H1 (cell line): ENCODE results near the gene TCF7L1. TPM values are rescaled to one million over a fixed set of nuclear protein-coding genes. Genes with fewer than 3 reads are reported as not detected.

Experiments
- BCL11A ChIP-seq, 2 experiments: IDR thresholded peaks; one replicate each; pipeline ENCODE4 v1.6.1; 2011; ENCODE audit warnings: low read depth in 2 of 2, low read length in 2 of 2, mild to moderate bottlenecking in 2 of 2
- CHD1 ChIP-seq: IDR thresholded peaks from 2 replicates; pipeline ENCODE4 v1.6.1; 2012; ENCODE audit warnings: low read depth, low read length, improper control_type of control experiment
- EZH2 ChIP-seq: fragments of 200-600 bp; sonication (generic); IDR thresholded peaks from 2 replicates; pipeline ENCODE4 v1.7.1; 2012; ENCODE audit warnings: low read depth, mild to moderate bottlenecking, moderate library complexity, low read length, inconsistent platforms; ENCODE audit not compliant: severe bottlenecking
- GTF2F1 ChIP-seq: IDR thresholded peaks from 2 replicates; pipeline ENCODE4 v1.6.1; 2012; ENCODE audit warnings: low read depth, low read length, improper control_type of control experiment, borderline replicate concordance
- HDAC6 ChIP-seq: IDR thresholded peaks from one replicate; pipeline ENCODE4 v1.7.1; 2012; ENCODE audit warnings: low read depth, mild to moderate bottlenecking, inconsistent platforms, low read length, moderate library complexity
- POLR2AphosphoS5 ChIP-seq: IDR thresholded peaks from 2 replicates; pipeline ENCODE4 v1.6.1; 2011; ENCODE audit warnings: low read depth, low read length
- SIN3A ChIP-seq, 2 experiments: IDR thresholded peaks in 1 of 2; conservative IDR thresholded peaks in 1 of 2; 2 replicates each; pipeline ENCODE4 v1.6.1; 2011 to 2012; ENCODE audit warnings: low read length in 2 of 2, improper control_type of control experiment in 1 of 2, low read depth in 1 of 2, mild to moderate bottlenecking in 1 of 2
- TEAD4 ChIP-seq: IDR thresholded peaks from 2 replicates; pipeline ENCODE4 v1.6.1; 2012; ENCODE audit warnings: low read depth, low read length, inconsistent platforms, mixed read lengths
- YY1 ChIP-seq: IDR thresholded peaks from 2 replicates; pipeline ENCODE4 v1.6.1; 2011; ENCODE audit warnings: low read depth, mild to moderate bottlenecking, low read length
- polyA plus RNA-seq, 7 experiments: library from polyadenylated mRNA; depleted of rRNA in 3 of 7; stranded (reverse) in 5 of 7; unstranded in 2 of 7; fragments of >200 nt in 5 of 7; fragments of 200-250 nt in 2 of 7; gene quantifications; 1 replicate in 5 of 7; 2 replicates in 1 of 7; 4 replicates in 1 of 7; pipeline versions ENCODE4 v1.2.1 to v1.2.3, GENCODE V29; 2011 to 2013; ENCODE audit warnings: missing spikeins in 2 of 7, mixed read lengths in 2 of 7
- total RNA-seq: library from RNA; stranded (reverse); fragmentation: NEBNext Ultra II Directional; extraction: Animal tissue kit (Norgen Biotek cat#: 25700); gene quantifications from 2 replicates; pipeline ENCODE4 v1.2.1, GENCODE V29; 2021
- TF ChIP-seq, protein P1 (sequence below): fragments of 300-600 bp; sonication (generic); IDR thresholded peaks from 2 replicates; pipeline ENCODE4 v1.7.1; 2012; ENCODE audit warnings: low read length, moderate library complexity, mild to moderate bottlenecking, inconsistent platforms; ENCODE audit not compliant: insufficient replicate concordance
- TF ChIP-seq, protein P2 (sequence below): IDR thresholded peaks from 2 replicates; pipeline ENCODE4 v1.6.1; 2012; ENCODE audit warnings: inconsistent platforms

Gene TCF7L1
- total and polyA plus RNA-seq, 2 of the 8 experiments (the other 6 are each of a cell fraction or from before 2014, with no cell fraction given), result 27.5 to 108 TPM

DNA sequence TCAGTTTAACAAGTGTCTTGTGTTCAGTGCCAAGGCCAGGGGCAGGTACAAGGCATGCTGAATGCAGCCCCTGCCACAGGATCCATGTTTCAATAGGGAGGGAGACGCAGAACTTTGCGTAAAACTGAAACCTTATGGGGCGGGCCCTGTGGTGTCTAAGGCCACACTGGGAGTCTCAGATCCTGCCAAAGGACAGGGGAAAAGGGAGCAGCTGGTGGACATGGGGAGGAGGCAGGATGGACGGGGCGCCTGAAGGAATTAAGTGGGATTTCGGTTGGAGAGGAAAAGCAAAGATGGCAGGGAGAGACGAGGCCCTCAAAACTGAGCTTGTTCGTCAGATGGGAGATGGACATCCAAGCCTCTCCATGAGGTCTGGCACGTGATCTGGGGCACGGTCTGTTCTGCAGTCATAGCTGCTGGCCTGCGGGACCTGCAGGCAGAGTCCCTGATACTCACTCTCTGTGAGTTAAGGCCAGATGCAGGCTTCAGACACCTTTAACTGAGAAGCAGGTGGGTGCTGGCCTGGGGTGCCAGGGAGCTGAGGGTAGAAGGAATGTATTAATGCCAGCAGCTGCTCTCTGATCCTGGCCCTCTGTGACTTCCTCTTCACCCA, 48.8 kb downstream of the TCF7L1 start (continued):
- TF ChIP-seq, protein P1, sequence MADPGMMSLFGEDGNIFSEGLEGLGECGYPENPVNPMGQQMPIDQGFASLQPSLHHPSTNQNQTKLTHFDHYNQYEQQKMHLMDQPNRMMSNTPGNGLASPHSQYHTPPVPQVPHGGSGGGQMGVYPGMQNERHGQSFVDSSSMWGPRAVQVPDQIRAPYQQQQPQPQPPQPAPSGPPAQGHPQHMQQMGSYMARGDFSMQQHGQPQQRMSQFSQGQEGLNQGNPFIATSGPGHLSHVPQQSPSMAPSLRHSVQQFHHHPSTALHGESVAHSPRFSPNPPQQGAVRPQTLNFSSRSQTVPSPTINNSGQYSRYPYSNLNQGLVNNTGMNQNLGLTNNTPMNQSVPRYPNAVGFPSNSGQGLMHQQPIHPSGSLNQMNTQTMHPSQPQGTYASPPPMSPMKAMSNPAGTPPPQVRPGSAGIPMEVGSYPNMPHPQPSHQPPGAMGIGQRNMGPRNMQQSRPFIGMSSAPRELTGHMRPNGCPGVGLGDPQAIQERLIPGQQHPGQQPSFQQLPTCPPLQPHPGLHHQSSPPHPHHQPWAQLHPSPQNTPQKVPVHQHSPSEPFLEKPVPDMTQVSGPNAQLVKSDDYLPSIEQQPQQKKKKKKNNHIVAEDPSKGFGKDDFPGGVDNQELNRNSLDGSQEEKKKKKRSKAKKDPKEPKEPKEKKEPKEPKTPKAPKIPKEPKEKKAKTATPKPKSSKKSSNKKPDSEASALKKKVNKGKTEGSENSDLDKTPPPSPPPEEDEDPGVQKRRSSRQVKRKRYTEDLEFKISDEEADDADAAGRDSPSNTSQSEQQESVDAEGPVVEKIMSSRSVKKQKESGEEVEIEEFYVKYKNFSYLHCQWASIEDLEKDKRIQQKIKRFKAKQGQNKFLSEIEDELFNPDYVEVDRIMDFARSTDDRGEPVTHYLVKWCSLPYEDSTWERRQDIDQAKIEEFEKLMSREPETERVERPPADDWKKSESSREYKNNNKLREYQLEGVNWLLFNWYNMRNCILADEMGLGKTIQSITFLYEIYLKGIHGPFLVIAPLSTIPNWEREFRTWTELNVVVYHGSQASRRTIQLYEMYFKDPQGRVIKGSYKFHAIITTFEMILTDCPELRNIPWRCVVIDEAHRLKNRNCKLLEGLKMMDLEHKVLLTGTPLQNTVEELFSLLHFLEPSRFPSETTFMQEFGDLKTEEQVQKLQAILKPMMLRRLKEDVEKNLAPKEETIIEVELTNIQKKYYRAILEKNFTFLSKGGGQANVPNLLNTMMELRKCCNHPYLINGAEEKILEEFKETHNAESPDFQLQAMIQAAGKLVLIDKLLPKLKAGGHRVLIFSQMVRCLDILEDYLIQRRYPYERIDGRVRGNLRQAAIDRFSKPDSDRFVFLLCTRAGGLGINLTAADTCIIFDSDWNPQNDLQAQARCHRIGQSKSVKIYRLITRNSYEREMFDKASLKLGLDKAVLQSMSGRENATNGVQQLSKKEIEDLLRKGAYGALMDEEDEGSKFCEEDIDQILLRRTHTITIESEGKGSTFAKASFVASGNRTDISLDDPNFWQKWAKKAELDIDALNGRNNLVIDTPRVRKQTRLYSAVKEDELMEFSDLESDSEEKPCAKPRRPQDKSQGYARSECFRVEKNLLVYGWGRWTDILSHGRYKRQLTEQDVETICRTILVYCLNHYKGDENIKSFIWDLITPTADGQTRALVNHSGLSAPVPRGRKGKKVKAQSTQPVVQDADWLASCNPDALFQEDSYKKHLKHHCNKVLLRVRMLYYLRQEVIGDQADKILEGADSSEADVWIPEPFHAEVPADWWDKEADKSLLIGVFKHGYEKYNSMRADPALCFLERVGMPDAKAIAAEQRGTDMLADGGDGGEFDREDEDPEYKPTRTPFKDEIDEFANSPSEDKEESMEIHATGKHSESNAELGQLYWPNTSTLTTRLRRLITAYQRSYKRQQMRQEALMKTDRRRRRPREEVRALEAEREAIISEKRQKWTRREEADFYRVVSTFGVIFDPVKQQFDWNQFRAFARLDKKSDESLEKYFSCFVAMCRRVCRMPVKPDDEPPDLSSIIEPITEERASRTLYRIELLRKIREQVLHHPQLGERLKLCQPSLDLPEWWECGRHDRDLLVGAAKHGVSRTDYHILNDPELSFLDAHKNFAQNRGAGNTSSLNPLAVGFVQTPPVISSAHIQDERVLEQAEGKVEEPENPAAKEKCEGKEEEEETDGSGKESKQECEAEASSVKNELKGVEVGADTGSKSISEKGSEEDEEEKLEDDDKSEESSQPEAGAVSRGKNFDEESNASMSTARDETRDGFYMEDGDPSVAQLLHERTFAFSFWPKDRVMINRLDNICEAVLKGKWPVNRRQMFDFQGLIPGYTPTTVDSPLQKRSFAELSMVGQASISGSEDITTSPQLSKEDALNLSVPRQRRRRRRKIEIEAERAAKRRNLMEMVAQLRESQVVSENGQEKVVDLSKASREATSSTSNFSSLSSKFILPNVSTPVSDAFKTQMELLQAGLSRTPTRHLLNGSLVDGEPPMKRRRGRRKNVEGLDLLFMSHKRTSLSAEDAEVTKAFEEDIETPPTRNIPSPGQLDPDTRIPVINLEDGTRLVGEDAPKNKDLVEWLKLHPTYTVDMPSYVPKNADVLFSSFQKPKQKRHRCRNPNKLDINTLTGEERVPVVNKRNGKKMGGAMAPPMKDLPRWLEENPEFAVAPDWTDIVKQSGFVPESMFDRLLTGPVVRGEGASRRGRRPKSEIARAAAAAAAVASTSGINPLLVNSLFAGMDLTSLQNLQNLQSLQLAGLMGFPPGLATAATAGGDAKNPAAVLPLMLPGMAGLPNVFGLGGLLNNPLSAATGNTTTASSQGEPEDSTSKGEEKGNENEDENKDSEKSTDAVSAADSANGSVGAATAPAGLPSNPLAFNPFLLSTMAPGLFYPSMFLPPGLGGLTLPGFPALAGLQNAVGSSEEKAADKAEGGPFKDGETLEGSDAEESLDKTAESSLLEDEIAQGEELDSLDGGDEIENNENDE, result no peak
- TF ChIP-seq POLR2AphosphoS5, result no peak
- TF ChIP-seq EZH2, result no peak
- TF ChIP-seq CHD1, result no peak
- no peak for TF ChIP-seq HDAC6
- TF ChIP-seq YY1, result no peak
- no peak for TF ChIP-seq SIN3A (conservative IDR thresholded peaks at IDR 0.05 in 1 of 2, IDR thresholded peaks at IDR 0.05 in 1 of 2; ENCODE audit: low read depth in 1 of 2, low read length in 2 of 2)
- TF ChIP-seq TEAD4, result no peak
- no peak for TF ChIP-seq BCL11A (IDR thresholded peaks at IDR 0.05; ENCODE audit: low read depth in 2 of 2, low read length in 2 of 2)
- TF ChIP-seq, protein P2, sequence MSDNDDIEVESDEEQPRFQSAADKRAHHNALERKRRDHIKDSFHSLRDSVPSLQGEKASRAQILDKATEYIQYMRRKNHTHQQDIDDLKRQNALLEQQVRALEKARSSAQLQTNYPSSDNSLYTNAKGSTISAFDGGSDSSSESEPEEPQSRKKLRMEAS, result no peak
- TF ChIP-seq GTF2F1, result no peak
